Activated CD8-positive, alpha-beta T cell treated with anti-CD3 and anti-CD28 coated beads for 36 hours (primary cell): ENCODE measurements around the gene SOX5. TPM values are rescaled to one million over a fixed set of nuclear protein-coding genes. Genes with fewer than 3 reads are reported as not detected.
"Not testable (repeated sequence)": the region's sequence is repeated elsewhere in the genome, so short reads cannot be mapped to it uniquely, and the experiment has no call there.

Experiments used
- ATAC-seq: fragments of 200-7000 bp; cut with Tn5 transposase; one replicate; pipeline ENCODE4 v1.10.0; 2021; ENCODE audit warnings: mild to moderate bottlenecking, moderate library complexity
- CTCF ChIA-PET: fragments of 350-600 bp; sonication (Branson Sonifier 250); formaldehyde crosslinking; loops from one replicate; lab custom pipeline; 2021; ENCODE audit warnings: antibody characterized with exemption; lab: Charles Lee
- POLR2A ChIA-PET: fragments of 350-600 bp; sonication (Branson Sonifier 250); formaldehyde crosslinking; loops from one replicate; lab custom pipeline; 2021; ENCODE audit warnings: antibody characterized with exemption; lab: Charles Lee
- DNase-seq: peaks from one replicate; pipeline ENCODE4 v3.0.0-alpha.2; 2020
- H3K27ac Mint-ChIP-seq: one replicate; pipeline ENCODE4 v1.8.0; 2021; ENCODE audit warnings: mild to moderate bottlenecking, mixed read lengths
- H3K27me3 Mint-ChIP-seq: one replicate; pipeline ENCODE4 v1.8.0; 2021; ENCODE audit warnings: mixed read lengths
- H3K36me3 Mint-ChIP-seq: one replicate; pipeline ENCODE4 v1.8.0; 2021; ENCODE audit warnings: low read depth, mixed read lengths
- H3K4me1 Mint-ChIP-seq: one replicate; pipeline ENCODE4 v1.8.0; 2021; ENCODE audit warnings: low read depth, mixed read lengths
- H3K4me3 Mint-ChIP-seq: one replicate; pipeline ENCODE4 v1.8.0; 2021; ENCODE audit warnings: mild to moderate bottlenecking, moderate library complexity, mixed read lengths
- H3K9me3 Mint-ChIP-seq: one replicate; pipeline ENCODE4 v1.8.0; 2021; ENCODE audit warnings: mixed read lengths
- intact Hi-C: fragments of 100-400 bp; cut with micrococcal nuclease; formaldehyde crosslinking; loops from one replicate; pipeline ENCODE4 v1.10.0; 2022
- total RNA-seq, 2 experiments: library from RNA; stranded (reverse); gene quantifications; one replicate each; pipeline ENCODE4 v1.2.3, GENCODE V29; 2021
- TF ChIP-seq, protein P1 (sequence below): fragments of 200-600 bp; IDR thresholded peaks from one replicate; pipeline ENCODE4 v1.8.0; 2022; ENCODE audit warnings: antibody characterized with exemption, mild to moderate bottlenecking

SOX5 gene
- total RNA-seq, 2 experiments from 2014 or later: not detected

GRCh38 chr12:23719493-23719892 is 230.0 kb downstream of the SOX5 start:
- TF ChIP-seq, protein P1, sequence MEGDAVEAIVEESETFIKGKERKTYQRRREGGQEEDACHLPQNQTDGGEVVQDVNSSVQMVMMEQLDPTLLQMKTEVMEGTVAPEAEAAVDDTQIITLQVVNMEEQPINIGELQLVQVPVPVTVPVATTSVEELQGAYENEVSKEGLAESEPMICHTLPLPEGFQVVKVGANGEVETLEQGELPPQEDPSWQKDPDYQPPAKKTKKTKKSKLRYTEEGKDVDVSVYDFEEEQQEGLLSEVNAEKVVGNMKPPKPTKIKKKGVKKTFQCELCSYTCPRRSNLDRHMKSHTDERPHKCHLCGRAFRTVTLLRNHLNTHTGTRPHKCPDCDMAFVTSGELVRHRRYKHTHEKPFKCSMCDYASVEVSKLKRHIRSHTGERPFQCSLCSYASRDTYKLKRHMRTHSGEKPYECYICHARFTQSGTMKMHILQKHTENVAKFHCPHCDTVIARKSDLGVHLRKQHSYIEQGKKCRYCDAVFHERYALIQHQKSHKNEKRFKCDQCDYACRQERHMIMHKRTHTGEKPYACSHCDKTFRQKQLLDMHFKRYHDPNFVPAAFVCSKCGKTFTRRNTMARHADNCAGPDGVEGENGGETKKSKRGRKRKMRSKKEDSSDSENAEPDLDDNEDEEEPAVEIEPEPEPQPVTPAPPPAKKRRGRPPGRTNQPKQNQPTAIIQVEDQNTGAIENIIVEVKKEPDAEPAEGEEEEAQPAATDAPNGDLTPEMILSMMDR: no peak
- Mint-ChIP-seq H3K27ac (no peak overlapping the region), H3K27me3 (no peaks in the 10 kb centered on the region), H3K36me3 (no peaks in the 10 kb centered on the region), H3K4me3 (no peak overlapping the region), H3K4me1 (no peaks in the 10 kb centered on the region), H3K9me3 (peaks cover 1% of the 10 kb centered on the region)
- ChIA-PET CTCF (no interaction called here), POLR2A (no interaction called here)
- intact Hi-C loops: no loop called here
- DNase-seq (no peak), ATAC-seq (no peak)

DNA sequence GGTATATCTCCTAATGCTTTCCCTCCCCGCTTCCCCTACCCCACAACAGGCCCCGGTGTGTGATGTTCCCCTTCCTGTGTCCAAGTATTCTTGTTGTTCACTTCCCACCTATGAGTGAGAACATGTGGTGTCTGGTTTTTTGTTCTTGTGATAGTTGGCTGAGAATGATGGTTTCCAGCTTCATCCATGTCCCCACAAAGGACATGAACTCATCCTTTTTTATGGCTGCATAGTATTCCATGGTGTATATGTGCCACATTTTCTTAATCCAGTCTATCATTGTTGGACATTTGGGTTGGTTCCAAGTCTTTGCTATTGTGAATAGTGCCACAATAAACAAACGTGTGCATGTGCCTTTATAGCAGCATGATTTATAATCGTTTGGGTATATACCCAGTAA is 239.1 kb downstream of the SOX5 start:
- ATAC-seq, intact Hi-C loops, CTCF ChIA-PET, POLR2A ChIA-PET, H3K4me3 Mint-ChIP-seq, DNase-seq, H3K27ac Mint-ChIP-seq, H3K9me3 Mint-ChIP-seq, H3K27me3 Mint-ChIP-seq, H3K4me1 Mint-ChIP-seq, H3K36me3 Mint-ChIP-seq: not testable (repeated sequence)

GRCh38 chr12:23708185-23708837 is 241.2 kb downstream of the SOX5 start:
- Mint-ChIP-seq H3K4me3 (no peak overlapping the region), H3K36me3 (no peaks in the 10 kb centered on the region), H3K9me3 (peaks cover 1% of the 10 kb centered on the region), H3K4me1 (no peaks in the 10 kb centered on the region), H3K27me3 (no peaks in the 10 kb centered on the region), H3K27ac (no peak overlapping the region)
- DNase-seq: no peak
- ATAC-seq: no peak
- ChIA-PET POLR2A (no interaction called here), CTCF (no interaction called here)
- intact Hi-C loops: no loop called here
- TF ChIP-seq, protein P1: no peak

DNA sequence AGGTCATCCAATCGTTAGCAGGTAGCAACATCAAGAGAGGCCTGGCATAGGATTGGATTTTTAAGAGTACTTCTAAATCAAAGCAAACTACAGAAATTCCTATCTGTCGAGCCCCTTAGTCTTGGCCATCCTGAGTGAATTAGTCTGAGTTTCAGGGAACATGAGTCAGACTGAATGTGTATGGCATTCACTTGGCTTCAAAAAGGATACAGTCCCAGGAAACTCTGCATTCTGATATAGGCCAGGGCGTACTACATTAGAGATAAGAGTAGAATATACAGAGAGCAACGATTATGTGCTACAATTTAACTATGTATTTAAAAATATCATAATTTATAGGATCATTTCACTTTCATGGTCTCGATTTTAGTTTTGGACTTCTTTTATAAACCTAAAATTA is 242.2 kb downstream of the SOX5 start:
- POLR2A ChIA-PET: no interaction called here
- DNase-seq (no peak), ATAC-seq (no peak)
- Mint-ChIP-seq H3K27ac (no peak overlapping the region), H3K4me3 (no peak overlapping the region), H3K36me3 (no peaks in the 10 kb centered on the region), H3K9me3 (peaks cover 1% of the 10 kb centered on the region), H3K27me3 (no peaks in the 10 kb centered on the region), H3K4me1 (no peaks in the 10 kb centered on the region)
- intact Hi-C loops: no loop called here
- CTCF ChIA-PET: no interaction called here
- TF ChIP-seq, protein P1: no peak

DNA sequence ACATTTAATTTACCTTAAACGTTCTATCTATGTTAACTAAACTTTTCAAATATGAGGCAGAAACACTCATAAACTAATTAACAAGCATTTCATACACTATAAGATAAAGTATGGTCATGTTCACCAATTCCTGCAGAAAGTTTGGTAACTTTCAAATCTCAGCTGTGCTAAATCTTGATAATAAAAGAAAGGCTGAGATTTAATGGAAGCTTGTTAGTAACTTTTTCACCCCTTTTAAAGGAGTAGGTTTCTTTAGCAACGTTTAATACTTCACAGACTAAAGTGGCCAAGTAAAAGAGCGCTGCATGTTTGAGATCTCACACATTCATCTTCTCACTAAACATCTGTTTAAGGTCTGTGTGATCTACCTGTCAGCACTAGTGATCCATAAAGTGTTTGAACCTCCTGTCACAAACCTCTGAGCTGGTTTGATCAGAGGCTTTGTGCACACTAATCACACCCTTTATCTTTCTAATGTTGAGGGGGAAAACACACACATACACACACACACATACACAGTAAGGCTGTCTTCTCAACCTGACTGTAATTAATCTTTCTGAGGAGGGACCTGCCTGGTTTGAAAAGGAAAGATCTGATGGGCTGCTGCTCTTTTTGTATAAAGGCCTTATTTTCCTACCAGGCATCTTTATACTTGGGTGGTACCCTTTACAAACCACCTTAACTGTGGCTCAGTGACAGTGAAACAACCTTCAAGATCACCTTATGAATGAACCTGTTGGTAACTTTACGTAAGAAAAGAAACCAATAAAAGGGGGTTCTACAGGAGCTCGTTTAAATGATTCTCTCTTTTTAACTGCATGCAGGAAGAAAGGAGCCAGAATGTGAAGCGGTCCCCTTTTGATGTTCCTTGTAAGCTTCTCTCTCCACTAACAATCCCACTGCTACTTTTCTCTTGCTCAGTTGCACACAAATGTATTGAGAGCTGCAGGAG is 244.2 kb downstream of the SOX5 start:
- intact Hi-C loops: no loop called here
- POLR2A ChIA-PET: no interaction called here
- no peaks in the 10 kb centered on the region for H3K27me3 Mint-ChIP-seq

More for the DNA sequence above, 244.2 kb downstream of the SOX5 start:
- TF ChIP-seq, protein P1: no peak
- H3K4me1 Mint-ChIP-seq: no peaks in the 10 kb centered on the region
- peaks cover 1% of the 10 kb centered on the region for H3K9me3 Mint-ChIP-seq
- ATAC-seq (no peak), DNase-seq (no peak)
- H3K4me3 Mint-ChIP-seq: no peak overlapping the region
- no peaks in the 10 kb centered on the region for H3K36me3 Mint-ChIP-seq
- CTCF ChIA-PET: no interaction called here
- H3K27ac Mint-ChIP-seq: no peak overlapping the region
